HepG2 (cell line): Measurements from ENCODE around the gene SMAD3. TPM values are rescaled to one million over a fixed set of nuclear protein-coding genes. Genes with fewer than 3 reads are reported as not detected.
"Not testable (repeated sequence)": the region's sequence is repeated elsewhere in the genome, so short reads cannot be mapped to it uniquely, and the experiment has no call there.

ENCODE experiments used
- ATAC-seq: fragments of 200-7000 bp; cut with Tn5 transposase; 3 replicates; pipeline ENCODE4 v1.9.1; 2020; ENCODE audit warnings: mild to moderate bottlenecking, moderate library complexity
- BruUV-seq: library from RNA; stranded (reverse); fragments of 400-500 nt; replicated peaks from 2 replicates; lab custom pipeline; 2021; lab: Mats Ljungman, UMichigan
- CTCF ChIA-PET: fragments of 300-600 bp; formaldehyde crosslinking; extraction: SDS; loops from one replicate; lab custom pipeline; 2021; ENCODE audit warnings: low total read pairs, inconsistent platforms, low intra/inter-chr PET ratio; lab: Yijun Ruan, JAX
- POLR2A ChIA-PET: fragments of 350-600 bp; sonication (Branson Sonifier 250); formaldehyde crosslinking; loops from one replicate; lab custom pipeline; 2020; ENCODE audit warnings: antibody characterized with exemption, inconsistent platforms; lab: Yijun Ruan, JAX
- DNase-seq: peaks from one replicate; pipeline ENCODE4 v3.0.0-alpha.2; 2015; ENCODE audit warnings: low spot score
- FAIRE-seq: peaks from 3 replicates; lab custom pipeline; 2011; peaks lifted over from hg19 to GRCh38; lab: Jason Lieb, UNC
- H2AFZ ChIP-seq: one replicate; pipeline ENCODE4 v1.6.1; 2011; ENCODE audit warnings: low read length, inconsistent platforms
- H3K27ac ChIP-seq: fragments of 300-600 bp; 3 replicates; pipeline ENCODE4 v1.8.0; 2011; ENCODE audit warnings: mixed run types, mild to moderate bottlenecking, mixed read lengths, low read length, inconsistent platforms; ENCODE audit not compliant: insufficient read depth; ENCODE audit errors: extremely low read length
- H3K27me3 ChIP-seq, 2 experiments: fragments of 200-600 bp in 1 of 2; 2 replicates in 1 of 2; 3 replicates in 1 of 2; pipeline versions ENCODE4 v1.6.0 to v1.8.0; 2011; ENCODE audit warnings: low read length in 2 of 2, mild to moderate bottlenecking in 2 of 2, moderate library complexity in 2 of 2, inconsistent platforms in 1 of 2; ENCODE audit not compliant: insufficient read depth in 2 of 2, control insufficient read depth in 1 of 2
- H3K36me3 ChIP-seq, 2 experiments: fragments of 200-600 bp in 1 of 2; replicated peaks in 1 of 2; 2 replicates in 1 of 2; 3 replicates in 1 of 2; pipeline versions ENCODE4 v1.5.1 to v1.8.0; 2011; ENCODE audit warnings: low read length in 2 of 2, inconsistent platforms in 1 of 2; ENCODE audit not compliant: insufficient read depth in 2 of 2, control insufficient read depth in 1 of 2
- H3K4me1 ChIP-seq: 2 replicates; pipeline ENCODE4 v1.5.1; 2012; ENCODE audit warnings: low read length, inconsistent platforms; ENCODE audit not compliant: insufficient read depth
- H3K4me2 ChIP-seq: 2 replicates; pipeline ENCODE4 v1.6.0; 2011; ENCODE audit warnings: low read depth, low read length, inconsistent platforms
- H3K4me3 ChIP-seq, 3 experiments: fragments of 200-600 bp in 1 of 3; sonication (generic), shearing (Covaris generic) in 1 of 3; replicated peaks in 1 of 3; 2 replicates each; pipeline ENCODE4 v1.5.1; 2011 to 2016; ENCODE audit warnings: low read length in 3 of 3, inconsistent platforms in 2 of 3, low read depth in 2 of 3, mild to moderate bottlenecking in 2 of 3, control low read depth in 1 of 3, mixed read lengths in 1 of 3; ENCODE audit not compliant: insufficient read depth in 1 of 3
- H3K79me2 ChIP-seq: one replicate; pipeline ENCODE4 v1.6.1; 2011; ENCODE audit warnings: low read length, inconsistent platforms; ENCODE audit not compliant: insufficient read depth
- H3K9ac ChIP-seq: 2 replicates; pipeline ENCODE4 v1.6.0; 2011; ENCODE audit warnings: mild to moderate bottlenecking, low read depth, low read length, inconsistent platforms; ENCODE audit not compliant: insufficient read depth
- H3K9me3 ChIP-seq: 2 replicates; pipeline ENCODE4 v1.5.1; 2012; ENCODE audit warnings: mild to moderate bottlenecking, low read length
- H4K20me1 ChIP-seq: 2 replicates; pipeline ENCODE4 v1.6.0; 2011; ENCODE audit warnings: inconsistent platforms, mild to moderate bottlenecking, low read length, moderate library complexity; ENCODE audit not compliant: insufficient read depth
- ZNF557 ChIP-seq: sonication (generic); formaldehyde crosslinking; IDR thresholded peaks from 2 replicates; pipeline ENCODE4 v1.4.0; 2020; ENCODE audit warnings: missing genetic modification reagents
- ZNF629 ChIP-seq: sonication (generic); formaldehyde crosslinking; conservative IDR thresholded peaks from 2 replicates; pipeline ENCODE4 v1.5.0; 2020; ENCODE audit warnings: missing genetic modification reagents
- WGBS: methylation state at CpG from one replicate; pipeline ENCODE4 v1.1.6; 2017; ENCODE audit warnings: low lambda C conversion rate; 5-methylcytosine and 5-hydroxymethylcytosine counted together
- in situ Hi-C: cut with HindIII; loops from 2 replicates; pipeline ENCODE4 v1.10.0; 2017; ENCODE audit warnings: low pct_unique_long_range_greater_than_20kb; ENCODE audit not compliant: extremely low pct_ligation_motif_present
- intact Hi-C: fragments of 100-400 bp; cut with micrococcal nuclease; formaldehyde crosslinking; loops from one replicate; pipeline ENCODE4 v1.10.0; 2022; ENCODE audit not compliant: unreplicated experiment
- polyA plus RNA-seq, 8 experiments: library from polyadenylated mRNA; depleted of rRNA in 3 of 8; stranded (reverse) in 7 of 8; unstranded in 1 of 8; fragments of >200 nt; fragmentation: Illumina TruSeq in 4 of 8; extraction: Trizol in 4 of 8; gene quantifications; 2 replicates each; pipeline versions ENCODE4 v1.2.1 to v1.2.3, GENCODE V29; 2011 to 2016; ENCODE audit warnings: low read depth in 4 of 8, missing spikeins in 1 of 8, mixed read lengths in 1 of 8; ENCODE audit not compliant: insufficient read depth in 1 of 8
- total RNA-seq, 5 experiments: library from RNA; depleted of rRNA; stranded (reverse); fragments of >200 nt; fragmentation: Illumina TruSeq; extraction: Trizol; gene quantifications; 2 replicates each; pipeline ENCODE4 v1.2.3, GENCODE V29; 2016; ENCODE audit warnings: low read depth in 1 of 5

SMAD3 gene
- total and polyA plus RNA-seq, 2 of the 13 experiments (the other 11 are each of a cell fraction or from before 2014, with no cell fraction given) = 8.6 to 56.3 TPM

DNA sequence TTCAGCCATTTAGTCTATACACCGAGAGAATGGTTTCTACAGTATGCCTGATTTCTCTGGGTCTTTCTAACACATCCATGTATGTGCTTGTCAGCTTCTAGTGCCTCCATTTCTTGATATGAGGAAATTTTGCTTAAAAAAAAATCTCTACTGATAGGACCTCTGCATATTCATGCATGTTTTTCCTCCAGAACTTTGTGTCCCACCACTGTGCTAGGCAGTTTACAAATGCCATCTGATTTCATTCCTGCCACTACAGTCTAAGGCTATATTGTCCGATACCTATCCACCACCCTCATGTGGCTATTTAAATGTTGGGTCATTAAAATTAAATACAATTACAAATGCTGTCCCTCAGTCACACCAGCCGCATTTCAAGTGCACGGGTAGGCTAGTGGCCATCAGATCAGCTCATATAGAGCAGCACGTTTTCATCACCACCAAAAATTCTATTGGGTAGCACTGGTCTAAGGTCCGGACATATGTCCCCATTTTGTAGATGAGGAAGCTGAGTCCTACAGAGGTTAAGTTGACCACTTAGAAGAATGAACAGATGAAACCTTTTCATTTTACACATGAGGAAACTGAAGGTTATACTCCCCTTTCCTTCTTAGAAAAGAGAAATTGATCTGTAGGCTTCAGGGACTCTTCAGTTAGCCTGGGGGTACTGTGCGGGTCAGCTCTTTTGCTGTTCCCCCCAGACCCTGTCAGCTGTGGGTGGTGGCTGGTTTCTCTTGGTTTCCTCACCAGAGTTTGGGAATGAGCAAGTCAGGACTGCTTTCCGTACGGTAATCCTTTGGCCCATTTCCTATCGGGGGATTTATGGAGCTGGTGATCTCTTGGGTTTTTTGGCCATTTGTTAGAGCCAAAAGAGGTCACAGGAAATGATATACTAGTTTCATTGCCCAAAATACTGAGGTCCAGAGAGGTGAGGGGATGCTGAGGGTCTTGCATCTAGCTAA, 56.5 kb downstream of the SMAD3 start:
- no TSS peak for BruUV-seq
- TF ChIP-seq ZNF557 (no peak), ZNF629 (CRISPR knock-in tag) (peak; percentile 55)
- TF ChIP-seq, all 625 proteins: peak for 1
- no peak overlapping the region for H3K9ac ChIP-seq
- no peak overlapping the region for H2AFZ ChIP-seq
- no peak overlapping the region for H3K4me3 ChIP-seq
- WGBS = 97% methylated on average over 10 of the region's 10 CpGs
- FAIRE-seq (no peak), ATAC-seq (no peak), DNase-seq (no peak)
- H3K27me3 ChIP-seq = no peaks in the 10 kb centered on the region
- peaks cover 0 to under 1% of the 10 kb centered on the region in 2 experiments; a peak in 2 of 5 replicates for H3K36me3 ChIP-seq
- in situ Hi-C loops = no loop called here
- H3K27ac ChIP-seq = no peak overlapping the region
- no peaks in the 10 kb centered on the region for H3K9me3 ChIP-seq
- intact Hi-C loops = no loop called here
- ChIA-PET CTCF (no interaction called here), POLR2A (no interaction called here)
- H4K20me1 ChIP-seq = peaks cover 81% of the 10 kb centered on the region
- H3K4me2 ChIP-seq = no peak overlapping the region
- peaks cover 72% of the 10 kb centered on the region for H3K4me1 ChIP-seq
- peaks cover 60% of the 10 kb centered on the region for H3K79me2 ChIP-seq

DNA sequence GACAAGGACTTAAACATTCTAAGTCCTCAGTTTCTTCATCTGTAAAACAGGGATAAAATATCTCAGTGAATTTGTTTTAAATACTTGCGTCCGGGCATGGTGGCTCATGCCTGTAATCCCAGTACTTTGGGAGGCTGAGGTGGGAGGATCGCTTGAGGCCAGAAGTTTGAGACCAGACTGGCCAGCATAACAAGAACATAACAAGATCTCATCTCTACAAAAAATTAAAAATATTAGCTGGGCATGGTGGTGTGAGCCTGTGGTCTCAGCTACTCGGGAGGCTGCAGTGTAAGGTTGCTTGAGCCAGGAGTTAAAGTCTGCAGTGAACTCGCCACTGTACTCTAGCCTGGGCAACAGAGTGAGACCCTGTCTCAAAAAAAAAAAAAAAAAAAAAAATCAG, 57.4 kb downstream of the SMAD3 start:
- CTCF ChIA-PET, H3K27ac ChIP-seq, POLR2A ChIA-PET: not testable (repeated sequence)

DNA sequence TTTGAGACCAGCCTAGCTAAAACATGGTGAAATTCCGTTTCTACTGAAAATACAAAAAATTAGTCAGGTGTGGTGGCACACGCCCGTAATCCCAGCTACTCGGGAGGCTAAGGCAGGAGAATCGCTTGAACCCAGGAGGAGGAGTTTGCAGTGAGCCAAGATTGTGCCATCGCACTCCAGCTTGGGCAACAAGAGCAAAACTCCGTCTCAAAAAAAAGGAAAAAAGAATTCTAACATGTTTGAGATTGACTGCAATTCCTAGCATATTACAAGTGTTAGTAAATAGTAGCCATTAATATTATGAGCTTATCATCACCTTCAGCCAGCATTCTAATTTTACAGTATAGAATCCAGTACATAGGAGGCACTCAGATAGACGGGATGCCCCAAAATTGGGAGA, 57.9 kb downstream of the SMAD3 start:
- H3K27me3 ChIP-seq, FAIRE-seq, DNase-seq, in situ Hi-C loops, CTCF ChIA-PET, H2AFZ ChIP-seq, H3K4me3 ChIP-seq, H3K9me3 ChIP-seq, BruUV-seq, H3K36me3 ChIP-seq, H3K9ac ChIP-seq, H3K4me2 ChIP-seq, H3K27ac ChIP-seq, ATAC-seq, intact Hi-C loops: not testable (repeated sequence)
- Histone ChIP-seq H3K79me2 (peaks cover 61% of the 10 kb centered on the region), H4K20me1 (peaks cover 83% of the 10 kb centered on the region), H3K4me1 (peaks cover 69% of the 10 kb centered on the region)
- 94% methylated on average over 8 of the region's 8 CpGs for WGBS
- POLR2A ChIA-PET = interaction anchor here (1.3 kb wide), 1 partner anchor 53 kb away, joined by 4 read pairs; no protein-coding TSS in a partner anchor

More for the DNA sequence above, 57.4 kb downstream of the SMAD3 start:
- DNase-seq, H2AFZ ChIP-seq, BruUV-seq, ATAC-seq, H3K4me3 ChIP-seq, H3K4me2 ChIP-seq, in situ Hi-C loops, H3K36me3 ChIP-seq, H3K27me3 ChIP-seq, FAIRE-seq, intact Hi-C loops, H3K9me3 ChIP-seq, H3K9ac ChIP-seq: not testable (repeated sequence)
- H4K20me1 ChIP-seq = peaks cover 83% of the 10 kb centered on the region
- peaks cover 61% of the 10 kb centered on the region for H3K79me2 ChIP-seq
- 74% methylated on average over 5 of the region's 5 CpGs for WGBS
- H3K4me1 ChIP-seq = peaks cover 72% of the 10 kb centered on the region
